HL-60 (cell line): ENCODE measurements around the gene CD48.

Experiments
- GABPA ChIP-seq: IDR thresholded peaks from 2 replicates; pipeline ENCODE4 v1.6.1; 2012; ENCODE audit warnings: low read depth
- POLR2AphosphoS5 ChIP-seq: IDR thresholded peaks from 2 replicates; pipeline ENCODE4 v1.6.1; 2012; ENCODE audit warnings: low read depth
- TF ChIP-seq, protein P1 (sequence below): IDR thresholded peaks from one replicate; pipeline ENCODE4 v1.5.1; 2011; ENCODE audit warnings: low read length, control low read depth, inconsistent platforms; ENCODE audit not compliant: insufficient read depth
- TF ChIP-seq, protein P2 (sequence below): IDR thresholded peaks from 2 replicates; pipeline ENCODE4 v1.6.1; 2012; ENCODE audit warnings: low read depth; ENCODE audit not compliant: insufficient replicate concordance

DNA sequence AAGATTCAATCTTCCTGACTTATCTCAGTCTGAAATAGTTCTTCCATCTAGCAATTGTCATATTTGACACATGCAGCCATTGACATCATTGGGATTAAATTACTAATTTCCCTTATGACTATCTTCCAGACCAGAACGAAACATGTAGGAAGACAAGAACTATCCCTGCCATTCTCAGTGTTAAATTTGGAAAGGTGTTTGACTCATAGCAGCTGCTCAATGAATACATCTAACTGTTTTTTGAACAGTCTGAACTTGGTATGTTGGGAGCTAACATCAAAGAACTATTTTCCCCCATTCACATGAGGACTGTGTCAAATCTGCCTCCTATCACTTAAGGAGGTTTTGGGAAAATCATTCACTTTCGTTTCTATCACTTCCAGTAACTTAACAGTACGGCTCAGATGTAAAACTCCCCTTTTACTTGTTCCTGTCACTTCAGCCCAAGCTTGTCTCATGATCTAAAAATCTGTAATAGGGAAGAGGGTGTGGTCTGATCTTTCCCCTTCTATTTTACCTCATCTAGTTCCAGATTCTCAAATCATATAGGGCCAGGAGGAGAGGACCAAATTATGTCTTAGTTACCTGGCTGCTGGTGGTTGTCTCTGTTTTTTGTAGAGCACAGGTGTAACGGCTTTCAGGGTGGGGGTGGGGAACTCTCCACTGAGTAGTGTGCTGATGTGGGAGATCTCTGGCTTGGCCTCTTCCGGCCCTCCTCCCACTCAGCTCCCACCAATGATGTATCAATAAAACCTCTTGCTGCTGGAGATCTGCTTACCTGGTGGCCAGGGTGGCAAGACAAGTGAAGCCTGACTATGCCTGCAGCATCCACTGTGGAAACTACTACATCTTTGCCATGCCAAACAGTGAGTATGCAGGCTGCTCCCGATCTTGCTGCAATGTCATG, 38.6 kb downstream of the CD48 start:
- TF ChIP-seq, protein P1, sequence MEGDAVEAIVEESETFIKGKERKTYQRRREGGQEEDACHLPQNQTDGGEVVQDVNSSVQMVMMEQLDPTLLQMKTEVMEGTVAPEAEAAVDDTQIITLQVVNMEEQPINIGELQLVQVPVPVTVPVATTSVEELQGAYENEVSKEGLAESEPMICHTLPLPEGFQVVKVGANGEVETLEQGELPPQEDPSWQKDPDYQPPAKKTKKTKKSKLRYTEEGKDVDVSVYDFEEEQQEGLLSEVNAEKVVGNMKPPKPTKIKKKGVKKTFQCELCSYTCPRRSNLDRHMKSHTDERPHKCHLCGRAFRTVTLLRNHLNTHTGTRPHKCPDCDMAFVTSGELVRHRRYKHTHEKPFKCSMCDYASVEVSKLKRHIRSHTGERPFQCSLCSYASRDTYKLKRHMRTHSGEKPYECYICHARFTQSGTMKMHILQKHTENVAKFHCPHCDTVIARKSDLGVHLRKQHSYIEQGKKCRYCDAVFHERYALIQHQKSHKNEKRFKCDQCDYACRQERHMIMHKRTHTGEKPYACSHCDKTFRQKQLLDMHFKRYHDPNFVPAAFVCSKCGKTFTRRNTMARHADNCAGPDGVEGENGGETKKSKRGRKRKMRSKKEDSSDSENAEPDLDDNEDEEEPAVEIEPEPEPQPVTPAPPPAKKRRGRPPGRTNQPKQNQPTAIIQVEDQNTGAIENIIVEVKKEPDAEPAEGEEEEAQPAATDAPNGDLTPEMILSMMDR, result no peak
- TF ChIP-seq POLR2AphosphoS5 (no peak), GABPA (no peak)
- TF ChIP-seq, protein P2, sequence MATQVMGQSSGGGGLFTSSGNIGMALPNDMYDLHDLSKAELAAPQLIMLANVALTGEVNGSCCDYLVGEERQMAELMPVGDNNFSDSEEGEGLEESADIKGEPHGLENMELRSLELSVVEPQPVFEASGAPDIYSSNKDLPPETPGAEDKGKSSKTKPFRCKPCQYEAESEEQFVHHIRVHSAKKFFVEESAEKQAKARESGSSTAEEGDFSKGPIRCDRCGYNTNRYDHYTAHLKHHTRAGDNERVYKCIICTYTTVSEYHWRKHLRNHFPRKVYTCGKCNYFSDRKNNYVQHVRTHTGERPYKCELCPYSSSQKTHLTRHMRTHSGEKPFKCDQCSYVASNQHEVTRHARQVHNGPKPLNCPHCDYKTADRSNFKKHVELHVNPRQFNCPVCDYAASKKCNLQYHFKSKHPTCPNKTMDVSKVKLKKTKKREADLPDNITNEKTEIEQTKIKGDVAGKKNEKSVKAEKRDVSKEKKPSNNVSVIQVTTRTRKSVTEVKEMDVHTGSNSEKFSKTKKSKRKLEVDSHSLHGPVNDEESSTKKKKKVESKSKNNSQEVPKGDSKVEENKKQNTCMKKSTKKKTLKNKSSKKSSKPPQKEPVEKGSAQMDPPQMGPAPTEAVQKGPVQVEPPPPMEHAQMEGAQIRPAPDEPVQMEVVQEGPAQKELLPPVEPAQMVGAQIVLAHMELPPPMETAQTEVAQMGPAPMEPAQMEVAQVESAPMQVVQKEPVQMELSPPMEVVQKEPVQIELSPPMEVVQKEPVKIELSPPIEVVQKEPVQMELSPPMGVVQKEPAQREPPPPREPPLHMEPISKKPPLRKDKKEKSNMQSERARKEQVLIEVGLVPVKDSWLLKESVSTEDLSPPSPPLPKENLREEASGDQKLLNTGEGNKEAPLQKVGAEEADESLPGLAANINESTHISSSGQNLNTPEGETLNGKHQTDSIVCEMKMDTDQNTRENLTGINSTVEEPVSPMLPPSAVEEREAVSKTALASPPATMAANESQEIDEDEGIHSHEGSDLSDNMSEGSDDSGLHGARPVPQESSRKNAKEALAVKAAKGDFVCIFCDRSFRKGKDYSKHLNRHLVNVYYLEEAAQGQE, result no peak
